GM23338 (cell line): ENCODE results near the gene SCG5. TPM values are rescaled to one million over a fixed set of nuclear protein-coding genes. Genes with fewer than 3 reads are reported as not detected.

Source experiments
- ATAC-seq: fragments of 200-7000 bp; cut with Tn5 transposase; 3 replicates; pipeline ENCODE4 v1.9.1; 2020
- DNase-seq: peaks from one replicate; pipeline ENCODE4 v3.0.0-alpha.2; 2015; ENCODE audit warnings: low spot score
- H2AFZ ChIP-seq: fragments of 200-600 bp; sonication (generic); 2 replicates; pipeline ENCODE4 v1.8.0; 2016; ENCODE audit warnings: antibody characterized with exemption, mild to moderate bottlenecking, moderate library complexity
- H3F3A ChIP-seq: fragments of 200-600 bp; sonication (generic); replicated peaks from 2 replicates; pipeline ENCODE4 v1.8.0; 2017; ENCODE audit warnings: antibody characterized with exemption, mixed run types, low read depth
- H3K27ac ChIP-seq: fragments of 200-600 bp; sonication (generic); 2 replicates; pipeline ENCODE4 v1.6.1; 2016; ENCODE audit warnings: low read depth
- H3K27me3 ChIP-seq: fragments of 200-600 bp; sonication (generic); 2 replicates; pipeline ENCODE4 v1.8.0; 2016; ENCODE audit warnings: mild to moderate bottlenecking, mixed run types, moderate library complexity; ENCODE audit not compliant: insufficient read depth
- H3K36me3 ChIP-seq: fragments of 200-600 bp; sonication (generic); 2 replicates; pipeline ENCODE4 v1.8.0; 2016; ENCODE audit warnings: mild to moderate bottlenecking; ENCODE audit not compliant: insufficient read depth
- H3K4me1 ChIP-seq: fragments of 200-600 bp; sonication (generic); 2 replicates; pipeline ENCODE4 v1.8.0; 2016; ENCODE audit warnings: mild to moderate bottlenecking, moderate library complexity; ENCODE audit not compliant: insufficient read depth
- H3K4me2 ChIP-seq: fragments of 200-600 bp; sonication (generic); 2 replicates; pipeline ENCODE4 v1.7.1; 2017; ENCODE audit warnings: mixed run types
- H3K4me3 ChIP-seq: fragments of 200-600 bp; sonication (generic); 2 replicates; pipeline ENCODE4 v1.6.1; 2016; ENCODE audit warnings: mixed run types
- H3K79me2 ChIP-seq: fragments of 200-600 bp; sonication (generic); replicated peaks from 2 replicates; pipeline ENCODE4 v1.8.0; 2017; ENCODE audit warnings: mild to moderate bottlenecking; ENCODE audit not compliant: insufficient read depth
- H3K9me2 ChIP-seq: fragments of 200-600 bp; sonication (generic); 2 replicates; pipeline ENCODE4 v1.8.0; 2017; ENCODE audit not compliant: insufficient read depth
- H4K20me1 ChIP-seq: fragments of 200-600 bp; sonication (generic); replicated peaks from 2 replicates; pipeline ENCODE4 v1.8.0; 2017; ENCODE audit warnings: mild to moderate bottlenecking; ENCODE audit not compliant: insufficient read depth
- H3K27ac Mint-ChIP-seq: 2 replicates; pipeline ENCODE4 v1.8.0; 2020; ENCODE audit warnings: inconsistent platforms, mild to moderate bottlenecking, moderate library complexity, mixed read lengths
- H3K27me3 Mint-ChIP-seq: 3 replicates; pipeline ENCODE4 v1.8.0; 2022; ENCODE audit warnings: low read depth, mild to moderate bottlenecking, moderate library complexity, mixed read lengths, inconsistent platforms; ENCODE audit not compliant: insufficient read depth, poor library complexity
- H3K36me3 Mint-ChIP-seq: 3 replicates; pipeline ENCODE4 v1.8.0; 2021; ENCODE audit warnings: low read depth, mild to moderate bottlenecking, inconsistent platforms, moderate library complexity, mixed read lengths
- H3K4me1 Mint-ChIP-seq: 3 replicates; pipeline ENCODE4 v1.8.0; 2020; ENCODE audit warnings: mild to moderate bottlenecking, inconsistent platforms, mixed read lengths
- H3K4me3 Mint-ChIP-seq: 3 replicates; pipeline ENCODE4 v1.8.0; 2021; ENCODE audit warnings: moderate library complexity, mild to moderate bottlenecking, inconsistent platforms, mixed read lengths
- H3K9me3 Mint-ChIP-seq: 3 replicates; pipeline ENCODE4 v1.8.0; 2020; ENCODE audit warnings: moderate library complexity, mild to moderate bottlenecking, inconsistent platforms, mixed read lengths
- CREB1 ChIP-seq: fragments of 250-450 bp; sonication (Bioruptor Pico); IDR thresholded peaks from 2 replicates; pipeline ENCODE4 v1.5.0; 2020; ENCODE audit warnings: low read depth, mild to moderate bottlenecking, moderate library complexity
- EZH2 ChIP-seq: fragments of 200-600 bp; sonication (generic); IDR thresholded peaks from one replicate; pipeline ENCODE4 v1.8.0; 2017; ENCODE audit warnings: antibody characterized with exemption, mild to moderate bottlenecking, low read depth; ENCODE audit not compliant: unreplicated experiment
- EZH2phosphoT487 ChIP-seq: fragments of 200-600 bp; sonication (generic); IDR thresholded peaks from one replicate; pipeline ENCODE4 v1.8.1; 2018; ENCODE audit warnings: antibody characterized with exemption; ENCODE audit not compliant: unreplicated experiment
- JUNB ChIP-seq: IDR thresholded peaks from one replicate; pipeline ENCODE4 v1.6.1; 2016; ENCODE audit warnings: antibody characterized with exemption; ENCODE audit not compliant: unreplicated experiment
- NANOG ChIP-seq: IDR thresholded peaks from 2 replicates; pipeline ENCODE4 v1.6.1; 2016; ENCODE audit warnings: antibody characterized with exemption, borderline replicate concordance
- POLR2AphosphoS5 ChIP-seq: IDR thresholded peaks from 2 replicates; pipeline ENCODE4 v1.6.1; 2016; ENCODE audit warnings: antibody characterized with exemption, low read depth
- STAT1 ChIP-seq: IDR thresholded peaks from one replicate; pipeline ENCODE4 v1.6.1; 2016; ENCODE audit warnings: antibody characterized with exemption; ENCODE audit not compliant: unreplicated experiment
- ZNF114 ChIP-seq: fragments of 250-450 bp; sonication (Bioruptor Pico); IDR thresholded peaks from 2 replicates; pipeline ENCODE4 v1.5.0; 2020; ENCODE audit warnings: mild to moderate bottlenecking, moderate library complexity
- ZNF331 ChIP-seq: fragments of 250-450 bp; sonication (Bioruptor Pico); IDR thresholded peaks from 2 replicates; pipeline ENCODE4 v1.5.0; 2020; ENCODE audit warnings: low read depth, mild to moderate bottlenecking, moderate library complexity
- polyA plus RNA-seq: library from polyadenylated mRNA; unstranded; fragments of >200 nt; fragmentation: Nextera tagmentation; extraction: Ambion mirVana; gene quantifications from 2 replicates; pipeline ENCODE4 v1.2.1, GENCODE V29; 2016
- total RNA-seq: library from RNA; depleted of rRNA; stranded (reverse); fragments of >200 nt; shearing (Covaris generic); gene quantifications from 2 replicates; pipeline ENCODE4 v1.2.3, GENCODE V29; 2014
- TF ChIP-seq, protein P1 (sequence below): IDR thresholded peaks from 2 replicates; pipeline ENCODE4 v1.6.1; 2016; ENCODE audit warnings: antibody characterized with exemption
- TF ChIP-seq, protein P2 (sequence below): IDR thresholded peaks from one replicate; pipeline ENCODE4 v1.6.1; 2018; ENCODE audit warnings: antibody characterized with exemption; ENCODE audit not compliant: unreplicated experiment
- TF ChIP-seq, protein P3 (sequence below), 2 experiments: fragments of 200-600 bp in 1 of 2; sonication (generic) in 1 of 2; conservative IDR thresholded peaks; 2 replicates each; pipeline versions ENCODE4 v1.5.1 to v1.6.1; 2016 to 2017; ENCODE audit warnings: antibody characterized with exemption in 2 of 2, low read depth in 2 of 2, mild to moderate bottlenecking in 2 of 2, moderate library complexity in 1 of 2
- TF ChIP-seq, protein P4 (sequence below): fragments of 250-450 bp; sonication (Bioruptor Pico); IDR thresholded peaks from 2 replicates; pipeline ENCODE4 v1.5.0; 2020; ENCODE audit warnings: mild to moderate bottlenecking, moderate library complexity

Gene SCG5
- total and polyA plus RNA-seq, 2 experiments from 2014 or later: 48.1 to 73.3 TPM

DNA sequence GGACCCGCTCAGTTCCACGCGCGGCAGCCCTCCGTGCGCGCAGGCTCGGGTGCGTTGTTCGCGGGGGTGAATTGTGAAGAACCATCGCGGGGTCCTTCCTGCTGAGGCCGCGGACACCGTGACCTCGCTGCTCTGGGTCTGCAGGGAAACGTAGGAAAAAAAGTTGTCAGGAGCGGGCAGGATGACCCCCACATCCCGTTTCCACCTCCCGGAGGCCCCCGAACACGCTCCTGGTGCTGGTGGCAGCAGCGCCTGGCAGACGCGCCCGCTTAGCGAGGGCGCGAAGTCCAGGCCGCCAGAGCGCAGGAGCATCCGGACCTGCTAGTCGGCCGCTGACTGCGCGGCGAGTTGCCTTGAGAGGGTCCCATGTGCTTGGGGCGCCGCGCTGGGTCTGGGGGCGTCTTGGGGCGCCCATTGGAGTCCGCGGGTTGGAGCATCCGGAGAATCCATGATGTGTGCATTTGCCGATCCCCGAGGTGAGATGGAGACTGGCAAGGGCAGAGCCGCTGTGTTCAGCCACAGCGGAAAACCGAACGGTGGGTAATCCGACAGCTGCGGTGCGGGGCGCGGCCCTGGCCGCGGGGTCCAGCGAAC, 76.8 kb downstream of the SCG5 start:
- Histone ChIP-seq H3K4me2 (peak overlapping the region; percentile 88), H3K27ac (no peak overlapping the region), H3K9me2 (no peaks in the 10 kb centered on the region), H4K20me1 (no peaks in the 10 kb centered on the region), H3F3A (no peaks in the 10 kb centered on the region; the same call in 1 of the 2 replicates), H3K79me2 (no peaks in the 10 kb centered on the region), H2AFZ (peak overlapping the region; percentile 90), H3K4me1 (peaks cover 26% of the 10 kb centered on the region), H3K36me3 (no peaks in the 10 kb centered on the region), H3K27me3 (peaks cover 91% of the 10 kb centered on the region), H3K4me3 (peak overlapping the region; percentile 70)
- TF ChIP-seq ZNF114: no peak
- no peak for TF ChIP-seq NANOG
- TF ChIP-seq EZH2phosphoT487: peak; percentile 51
- TF ChIP-seq, protein P1, sequence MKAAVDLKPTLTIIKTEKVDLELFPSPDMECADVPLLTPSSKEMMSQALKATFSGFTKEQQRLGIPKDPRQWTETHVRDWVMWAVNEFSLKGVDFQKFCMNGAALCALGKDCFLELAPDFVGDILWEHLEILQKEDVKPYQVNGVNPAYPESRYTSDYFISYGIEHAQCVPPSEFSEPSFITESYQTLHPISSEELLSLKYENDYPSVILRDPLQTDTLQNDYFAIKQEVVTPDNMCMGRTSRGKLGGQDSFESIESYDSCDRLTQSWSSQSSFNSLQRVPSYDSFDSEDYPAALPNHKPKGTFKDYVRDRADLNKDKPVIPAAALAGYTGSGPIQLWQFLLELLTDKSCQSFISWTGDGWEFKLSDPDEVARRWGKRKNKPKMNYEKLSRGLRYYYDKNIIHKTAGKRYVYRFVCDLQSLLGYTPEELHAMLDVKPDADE: no peak
- peak; percentile 85 for TF ChIP-seq EZH2
- TF ChIP-seq, protein P2, sequence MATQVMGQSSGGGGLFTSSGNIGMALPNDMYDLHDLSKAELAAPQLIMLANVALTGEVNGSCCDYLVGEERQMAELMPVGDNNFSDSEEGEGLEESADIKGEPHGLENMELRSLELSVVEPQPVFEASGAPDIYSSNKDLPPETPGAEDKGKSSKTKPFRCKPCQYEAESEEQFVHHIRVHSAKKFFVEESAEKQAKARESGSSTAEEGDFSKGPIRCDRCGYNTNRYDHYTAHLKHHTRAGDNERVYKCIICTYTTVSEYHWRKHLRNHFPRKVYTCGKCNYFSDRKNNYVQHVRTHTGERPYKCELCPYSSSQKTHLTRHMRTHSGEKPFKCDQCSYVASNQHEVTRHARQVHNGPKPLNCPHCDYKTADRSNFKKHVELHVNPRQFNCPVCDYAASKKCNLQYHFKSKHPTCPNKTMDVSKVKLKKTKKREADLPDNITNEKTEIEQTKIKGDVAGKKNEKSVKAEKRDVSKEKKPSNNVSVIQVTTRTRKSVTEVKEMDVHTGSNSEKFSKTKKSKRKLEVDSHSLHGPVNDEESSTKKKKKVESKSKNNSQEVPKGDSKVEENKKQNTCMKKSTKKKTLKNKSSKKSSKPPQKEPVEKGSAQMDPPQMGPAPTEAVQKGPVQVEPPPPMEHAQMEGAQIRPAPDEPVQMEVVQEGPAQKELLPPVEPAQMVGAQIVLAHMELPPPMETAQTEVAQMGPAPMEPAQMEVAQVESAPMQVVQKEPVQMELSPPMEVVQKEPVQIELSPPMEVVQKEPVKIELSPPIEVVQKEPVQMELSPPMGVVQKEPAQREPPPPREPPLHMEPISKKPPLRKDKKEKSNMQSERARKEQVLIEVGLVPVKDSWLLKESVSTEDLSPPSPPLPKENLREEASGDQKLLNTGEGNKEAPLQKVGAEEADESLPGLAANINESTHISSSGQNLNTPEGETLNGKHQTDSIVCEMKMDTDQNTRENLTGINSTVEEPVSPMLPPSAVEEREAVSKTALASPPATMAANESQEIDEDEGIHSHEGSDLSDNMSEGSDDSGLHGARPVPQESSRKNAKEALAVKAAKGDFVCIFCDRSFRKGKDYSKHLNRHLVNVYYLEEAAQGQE: no peak
- TF ChIP-seq STAT1: no peak
- TF ChIP-seq CREB1 (CRISPR knock-in tag): no peak
- TF ChIP-seq POLR2AphosphoS5: no peak
- TF ChIP-seq JUNB: no peak
- TF ChIP-seq, protein P3, sequence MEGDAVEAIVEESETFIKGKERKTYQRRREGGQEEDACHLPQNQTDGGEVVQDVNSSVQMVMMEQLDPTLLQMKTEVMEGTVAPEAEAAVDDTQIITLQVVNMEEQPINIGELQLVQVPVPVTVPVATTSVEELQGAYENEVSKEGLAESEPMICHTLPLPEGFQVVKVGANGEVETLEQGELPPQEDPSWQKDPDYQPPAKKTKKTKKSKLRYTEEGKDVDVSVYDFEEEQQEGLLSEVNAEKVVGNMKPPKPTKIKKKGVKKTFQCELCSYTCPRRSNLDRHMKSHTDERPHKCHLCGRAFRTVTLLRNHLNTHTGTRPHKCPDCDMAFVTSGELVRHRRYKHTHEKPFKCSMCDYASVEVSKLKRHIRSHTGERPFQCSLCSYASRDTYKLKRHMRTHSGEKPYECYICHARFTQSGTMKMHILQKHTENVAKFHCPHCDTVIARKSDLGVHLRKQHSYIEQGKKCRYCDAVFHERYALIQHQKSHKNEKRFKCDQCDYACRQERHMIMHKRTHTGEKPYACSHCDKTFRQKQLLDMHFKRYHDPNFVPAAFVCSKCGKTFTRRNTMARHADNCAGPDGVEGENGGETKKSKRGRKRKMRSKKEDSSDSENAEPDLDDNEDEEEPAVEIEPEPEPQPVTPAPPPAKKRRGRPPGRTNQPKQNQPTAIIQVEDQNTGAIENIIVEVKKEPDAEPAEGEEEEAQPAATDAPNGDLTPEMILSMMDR (conservative IDR thresholded peaks at IDR 0.05; ENCODE audit: low read depth in 2 of 2): no peak
- TF ChIP-seq ZNF331 (CRISPR knock-in tag): no peak
- TF ChIP-seq, protein P4, sequence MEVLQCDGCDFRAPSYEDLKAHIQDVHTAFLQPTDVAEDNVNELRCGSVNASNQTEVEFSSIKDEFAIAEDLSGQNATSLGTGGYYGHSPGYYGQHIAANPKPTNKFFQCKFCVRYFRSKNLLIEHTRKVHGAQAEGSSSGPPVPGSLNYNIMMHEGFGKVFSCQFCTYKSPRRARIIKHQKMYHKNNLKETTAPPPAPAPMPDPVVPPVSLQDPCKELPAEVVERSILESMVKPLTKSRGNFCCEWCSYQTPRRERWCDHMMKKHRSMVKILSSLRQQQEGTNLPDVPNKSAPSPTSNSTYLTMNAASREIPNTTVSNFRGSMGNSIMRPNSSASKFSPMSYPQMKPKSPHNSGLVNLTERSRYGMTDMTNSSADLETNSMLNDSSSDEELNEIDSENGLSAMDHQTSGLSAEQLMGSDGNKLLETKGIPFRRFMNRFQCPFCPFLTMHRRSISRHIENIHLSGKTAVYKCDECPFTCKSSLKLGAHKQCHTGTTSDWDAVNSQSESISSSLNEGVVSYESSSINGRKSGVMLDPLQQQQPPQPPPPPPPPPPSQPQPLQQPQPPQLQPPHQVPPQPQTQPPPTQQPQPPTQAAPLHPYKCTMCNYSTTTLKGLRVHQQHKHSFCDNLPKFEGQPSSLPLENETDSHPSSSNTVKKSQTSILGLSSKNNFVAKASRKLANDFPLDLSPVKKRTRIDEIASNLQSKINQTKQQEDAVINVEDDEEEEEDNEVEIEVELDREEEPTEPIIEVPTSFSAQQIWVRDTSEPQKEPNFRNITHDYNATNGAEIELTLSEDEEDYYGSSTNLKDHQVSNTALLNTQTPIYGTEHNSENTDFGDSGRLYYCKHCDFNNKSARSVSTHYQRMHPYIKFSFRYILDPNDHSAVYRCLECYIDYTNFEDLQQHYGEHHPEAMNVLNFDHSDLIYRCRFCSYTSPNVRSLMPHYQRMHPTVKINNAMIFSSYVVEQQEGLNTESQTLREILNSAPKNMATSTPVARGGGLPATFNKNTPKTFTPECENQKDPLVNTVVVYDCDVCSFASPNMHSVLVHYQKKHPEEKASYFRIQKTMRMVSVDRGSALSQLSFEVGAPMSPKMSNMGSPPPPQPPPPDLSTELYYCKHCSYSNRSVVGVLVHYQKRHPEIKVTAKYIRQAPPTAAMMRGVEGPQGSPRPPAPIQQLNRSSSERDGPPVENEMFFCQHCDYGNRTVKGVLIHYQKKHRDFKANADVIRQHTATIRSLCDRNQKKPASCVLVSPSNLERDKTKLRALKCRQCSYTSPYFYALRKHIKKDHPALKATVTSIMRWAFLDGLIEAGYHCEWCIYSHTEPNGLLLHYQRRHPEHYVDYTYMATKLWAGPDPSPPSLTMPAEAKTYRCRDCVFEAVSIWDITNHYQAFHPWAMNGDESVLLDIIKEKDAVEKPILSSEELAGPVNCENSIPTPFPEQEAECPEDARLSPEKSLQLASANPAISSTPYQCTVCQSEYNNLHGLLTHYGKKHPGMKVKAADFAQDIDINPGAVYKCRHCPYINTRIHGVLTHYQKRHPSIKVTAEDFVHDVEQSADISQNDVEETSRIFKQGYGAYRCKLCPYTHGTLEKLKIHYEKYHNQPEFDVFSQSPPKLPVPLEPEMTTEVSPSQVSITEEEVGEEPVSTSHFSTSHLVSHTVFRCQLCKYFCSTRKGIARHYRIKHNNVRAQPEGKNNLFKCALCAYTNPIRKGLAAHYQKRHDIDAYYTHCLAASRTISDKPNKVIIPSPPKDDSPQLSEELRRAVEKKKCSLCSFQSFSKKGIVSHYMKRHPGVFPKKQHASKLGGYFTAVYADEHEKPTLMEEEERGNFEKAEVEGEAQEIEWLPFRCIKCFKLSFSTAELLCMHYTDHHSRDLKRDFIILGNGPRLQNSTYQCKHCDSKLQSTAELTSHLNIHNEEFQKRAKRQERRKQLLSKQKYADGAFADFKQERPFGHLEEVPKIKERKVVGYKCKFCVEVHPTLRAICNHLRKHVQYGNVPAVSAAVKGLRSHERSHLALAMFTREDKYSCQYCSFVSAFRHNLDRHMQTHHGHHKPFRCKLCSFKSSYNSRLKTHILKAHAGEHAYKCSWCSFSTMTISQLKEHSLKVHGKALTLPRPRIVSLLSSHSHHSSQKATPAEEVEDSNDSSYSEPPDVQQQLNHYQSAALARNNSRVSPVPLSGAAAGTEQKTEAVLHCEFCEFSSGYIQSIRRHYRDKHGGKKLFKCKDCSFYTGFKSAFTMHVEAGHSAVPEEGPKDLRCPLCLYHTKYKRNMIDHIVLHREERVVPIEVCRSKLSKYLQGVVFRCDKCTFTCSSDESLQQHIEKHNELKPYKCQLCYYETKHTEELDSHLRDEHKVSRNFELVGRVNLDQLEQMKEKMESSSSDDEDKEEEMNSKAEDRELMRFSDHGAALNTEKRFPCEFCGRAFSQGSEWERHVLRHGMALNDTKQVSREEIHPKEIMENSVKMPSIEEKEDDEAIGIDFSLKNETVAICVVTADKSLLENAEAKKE (CRISPR knock-in tag): no peak
- Mint-ChIP-seq H3K36me3 (no peaks in the 10 kb centered on the region; the same call in 2 of the 3 replicates), H3K4me1 (peaks cover 22% of the 10 kb centered on the region), H3K27me3 (peaks cover 56% of the 10 kb centered on the region), H3K27ac (no peak overlapping the region), H3K4me3 (peak overlapping the region; percentile 63), H3K9me3 (0 out of 3 replicates have a peak, but pooled peaks cover 2% of the 10 kb centered on the region)
- DNase-seq (peak; percentile 68), ATAC-seq (peak; percentile 62)
